Colonic mucosa (tissue), 4 donors: ENCODE measurements around the gene DPP6. TPM values are rescaled to one million over a fixed set of nuclear protein-coding genes. Genes with fewer than 3 reads are reported as not detected.

Source experiments
- DNase-seq: peaks from one replicate; pipeline ENCODE4 v3.0.0-alpha.2; 2020
- H3K27ac ChIP-seq: fragments of 200-600 bp; one replicate; pipeline ENCODE4 v1.8.0; 2021
- H3K27me3 ChIP-seq: fragments of 200-600 bp; one replicate; pipeline ENCODE4 v1.8.0; 2021
- H3K36me3 ChIP-seq: fragments of 200-600 bp; one replicate; pipeline ENCODE4 v1.8.0; 2021
- H3K4me1 ChIP-seq: fragments of 200-600 bp; one replicate; pipeline ENCODE4 v1.8.0; 2021; ENCODE audit warnings: mild to moderate bottlenecking
- H3K4me3 ChIP-seq: fragments of 200-600 bp; one replicate; pipeline ENCODE4 v1.8.0; 2021
- H3K9ac ChIP-seq, 2 donors: one replicate each; pipeline ENCODE4 v1.7.0; 2013; ENCODE audit warnings: control low read depth in 2 of 2, low read depth in 2 of 2, low read length in 2 of 2
- H3K9me3 ChIP-seq: fragments of 200-600 bp; one replicate; pipeline ENCODE4 v1.8.0; 2021
- CTCF ChIP-seq: fragments of 200-600 bp; IDR thresholded peaks from one replicate; pipeline ENCODE4 v1.8.0; 2022; ENCODE audit warnings: antibody characterized with exemption, mild to moderate bottlenecking
- intact Hi-C: fragments of 100-400 bp; cut with DNase I; formaldehyde crosslinking; loops from one replicate; pipeline ENCODE4 v1.14.1; 2022
- total RNA-seq, 2 donors: library from RNA; stranded (reverse); fragmentation: NEBNext Ultra II Directional in 1 of 2; extraction: Animal tissue kit (Norgen Biotek cat#: 25700) in 1 of 2; gene quantifications; one replicate each; pipeline ENCODE4 v1.2.1, GENCODE V29; 2021
- donor health status: healthy.
- donor health status: DM: no; HTN: no; CAD: no.
- donor health status: DM: no; HTN: no; CAD: no.

DPP6 gene
- total RNA-seq, 2 donors from 2014 or later, result 0.17 to 3.9 TPM

GRCh38 chr7:154865984-154866685 lies 813.9 kb downstream of the DPP6 start:
- DNase-seq, result no peak
- Histone ChIP-seq H3K9me3 (no peaks in the 10 kb centered on the region), H3K4me1 (no peaks in the 10 kb centered on the region), H3K36me3 (no peaks in the 10 kb centered on the region), H3K9ac (no peak overlapping the region), H3K27me3 (no peaks in the 10 kb centered on the region), H3K27ac (no peak overlapping the region), H3K4me3 (no peak overlapping the region)
- no peak for TF ChIP-seq CTCF
- intact Hi-C loops, result no loop called here

GRCh38 chr7:154867068-154867467 lies 814.9 kb downstream of the DPP6 start:
- no peak for TF ChIP-seq CTCF
- Histone ChIP-seq H3K9me3 (no peaks in the 10 kb centered on the region), H3K27ac (no peak overlapping the region), H3K4me1 (no peaks in the 10 kb centered on the region), H3K36me3 (no peaks in the 10 kb centered on the region), H3K9ac (no peak overlapping the region), H3K4me3 (no peak overlapping the region), H3K27me3 (no peaks in the 10 kb centered on the region)
- no peak for DNase-seq
- intact Hi-C loops, result no loop called here

GRCh38 chr7:154868921-154869320 lies 816.7 kb downstream of the DPP6 start:
- no peak overlapping the region for H3K27ac ChIP-seq
- H3K4me1 ChIP-seq, result no peaks in the 10 kb centered on the region
- H3K9me3 ChIP-seq, result no peaks in the 10 kb centered on the region
- H3K36me3 ChIP-seq, result no peaks in the 10 kb centered on the region
- H3K9ac ChIP-seq, result no peak overlapping the region
- intact Hi-C loops, result no loop called here
- H3K4me3 ChIP-seq, result no peak overlapping the region
- no peak for TF ChIP-seq CTCF
- H3K27me3 ChIP-seq, result no peaks in the 10 kb centered on the region
- no peak for DNase-seq

GRCh38 chr7:154869436-154869835 lies 817.2 kb downstream of the DPP6 start:
- Histone ChIP-seq H3K4me1 (no peaks in the 10 kb centered on the region), H3K4me3 (no peak overlapping the region), H3K9me3 (no peaks in the 10 kb centered on the region), H3K36me3 (no peaks in the 10 kb centered on the region), H3K27me3 (no peaks in the 10 kb centered on the region), H3K27ac (no peak overlapping the region), H3K9ac (no peak overlapping the region)
- no peak for TF ChIP-seq CTCF
- DNase-seq, result no peak
- intact Hi-C loops, result no loop called here

- no peak overlapping the region for H3K27ac ChIP-seq
- H3K9ac ChIP-seq, result no peak overlapping the region
- intact Hi-C loops, result no loop called here
- no peak for TF ChIP-seq CTCF
- H3K9me3 ChIP-seq, result no peaks in the 10 kb centered on the region
- no peaks in the 10 kb centered on the region for H3K4me1 ChIP-seq
- no peaks in the 10 kb centered on the region for H3K27me3 ChIP-seq
- no peaks in the 10 kb centered on the region for H3K36me3 ChIP-seq
- H3K4me3 ChIP-seq, result no peak overlapping the region
- DNase-seq, result no peak
These were observed 819.3 kb downstream of the DPP6 start for GRCh38 chr7:154871507-154871906.
